ENCODE data around the gene LEP.

GRCh38 chr7:128231021-128231420, 10.1 kb upstream of the LEP start:
- no peak for TF ChIP-seq CTCF (conservative IDR thresholded peaks at IDR 0.05 in 1 of 2, IDR thresholded peaks at IDR 0.05 in 1 of 2; ENCODE audit: low read depth in 1 of 2, low read length in 2 of 2)
- TF ChIP-seq EZH2 (IDR thresholded peaks at IDR 0.05; ENCODE audit: low read length, missing control alignments), result no peak
